ENCODE measurements around the gene EFS.

EFS gene

DNA sequence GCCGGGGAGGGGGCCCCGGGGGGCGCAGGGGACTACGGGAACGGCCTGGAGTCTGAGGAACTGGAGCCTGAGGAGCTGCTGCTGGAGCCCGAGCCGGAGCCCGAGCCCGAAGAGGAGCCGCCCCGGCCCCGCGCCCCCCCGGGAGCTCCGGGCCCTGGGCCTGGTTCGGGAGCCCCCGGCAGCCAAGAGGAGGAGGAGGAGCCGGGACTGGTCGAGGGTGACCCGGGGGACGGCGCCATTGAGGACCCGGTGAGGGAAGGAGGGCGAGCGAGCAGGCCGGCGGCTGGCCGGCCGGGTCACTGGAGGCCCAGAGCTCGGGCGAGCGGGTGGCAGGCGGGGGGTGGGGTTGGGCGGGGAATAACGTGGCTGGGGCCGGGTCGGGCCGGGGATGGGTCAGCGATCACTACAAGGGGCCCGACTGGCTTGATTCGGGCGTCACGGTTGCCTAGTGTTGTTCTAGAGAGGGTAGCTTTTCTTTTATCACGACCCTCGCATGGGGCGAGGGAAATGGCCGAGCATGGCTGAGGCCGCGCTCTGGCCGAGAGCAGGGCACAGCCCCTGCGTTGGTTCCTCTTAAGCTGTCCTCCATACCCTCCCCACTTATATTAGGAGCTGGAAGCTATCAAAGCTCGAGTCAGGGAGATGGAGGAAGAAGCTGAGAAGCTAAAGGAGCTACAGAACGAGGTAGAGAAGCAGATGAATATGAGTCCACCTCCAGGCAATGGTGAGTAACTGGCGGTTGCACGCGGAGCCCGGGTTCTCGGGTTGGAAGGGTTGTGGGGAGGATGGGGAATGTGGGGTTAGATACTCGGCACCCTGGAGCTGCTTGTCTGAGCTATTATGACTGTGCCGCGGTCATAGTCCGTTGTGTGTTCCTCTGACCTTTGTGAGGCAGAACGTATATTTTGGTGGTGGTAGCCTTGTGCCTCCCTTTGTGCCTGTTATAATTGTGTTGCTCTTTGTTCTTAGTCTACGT lies 43.1 kb downstream of the EFS start:
- H3K4me1 ChIP-seq (ENCODE audit: control insufficient read depth, insufficient read depth, low read length), result peaks cover 15% of the 10 kb centered on the region
- no peaks in the 10 kb centered on the region for H3K9me3 ChIP-seq (ENCODE audit: control insufficient read depth, insufficient read depth, low read depth, low read length)
- peak overlapping the region; percentile 97 for H3K4me3 ChIP-seq (ENCODE audit: low read depth, low read length)
- peaks cover 28 to 41% of the 10 kb centered on the region in 2 experiments for H3K36me3 ChIP-seq (ENCODE audit: control insufficient read depth in 2 of 2, insufficient read depth in 1 of 2, low read length in 2 of 2)
- ChIA-PET CTCF (interaction anchor here (0.6 to 2.5 kb wide), 10 partner anchors 12 to 310 kb away, joined by 3 to 14 read pairs (median 4); partner anchors contain the start of gene SLC22A17), POLR2A (interaction anchor here (0.5 to 7.9 kb wide), 24 partner anchors 9 to 867 kb away, joined by 3 to 170 read pairs (median 4); partner anchors contain the start of genes ACIN1, BCL2L2, C14orf119 and HOMEZ)
- H3K27ac ChIP-seq (ENCODE audit: extremely low read depth, low read depth, low read length), result peak overlapping the region; percentile 92
- TF ChIP-seq ZNF132 (tag by site-specific recombination; IDR thresholded peaks at IDR 0.05; ENCODE audit: borderline replicate concordance), result no peak
- no peak for TF ChIP-seq WT1 (tag by site-specific recombination; IDR thresholded peaks at IDR 0.05)
- no peak for TF ChIP-seq ZNF16 (tag by site-specific recombination; IDR thresholded peaks at IDR 0.05; ENCODE audit: low read depth)
- TF ChIP-seq, protein P1, sequence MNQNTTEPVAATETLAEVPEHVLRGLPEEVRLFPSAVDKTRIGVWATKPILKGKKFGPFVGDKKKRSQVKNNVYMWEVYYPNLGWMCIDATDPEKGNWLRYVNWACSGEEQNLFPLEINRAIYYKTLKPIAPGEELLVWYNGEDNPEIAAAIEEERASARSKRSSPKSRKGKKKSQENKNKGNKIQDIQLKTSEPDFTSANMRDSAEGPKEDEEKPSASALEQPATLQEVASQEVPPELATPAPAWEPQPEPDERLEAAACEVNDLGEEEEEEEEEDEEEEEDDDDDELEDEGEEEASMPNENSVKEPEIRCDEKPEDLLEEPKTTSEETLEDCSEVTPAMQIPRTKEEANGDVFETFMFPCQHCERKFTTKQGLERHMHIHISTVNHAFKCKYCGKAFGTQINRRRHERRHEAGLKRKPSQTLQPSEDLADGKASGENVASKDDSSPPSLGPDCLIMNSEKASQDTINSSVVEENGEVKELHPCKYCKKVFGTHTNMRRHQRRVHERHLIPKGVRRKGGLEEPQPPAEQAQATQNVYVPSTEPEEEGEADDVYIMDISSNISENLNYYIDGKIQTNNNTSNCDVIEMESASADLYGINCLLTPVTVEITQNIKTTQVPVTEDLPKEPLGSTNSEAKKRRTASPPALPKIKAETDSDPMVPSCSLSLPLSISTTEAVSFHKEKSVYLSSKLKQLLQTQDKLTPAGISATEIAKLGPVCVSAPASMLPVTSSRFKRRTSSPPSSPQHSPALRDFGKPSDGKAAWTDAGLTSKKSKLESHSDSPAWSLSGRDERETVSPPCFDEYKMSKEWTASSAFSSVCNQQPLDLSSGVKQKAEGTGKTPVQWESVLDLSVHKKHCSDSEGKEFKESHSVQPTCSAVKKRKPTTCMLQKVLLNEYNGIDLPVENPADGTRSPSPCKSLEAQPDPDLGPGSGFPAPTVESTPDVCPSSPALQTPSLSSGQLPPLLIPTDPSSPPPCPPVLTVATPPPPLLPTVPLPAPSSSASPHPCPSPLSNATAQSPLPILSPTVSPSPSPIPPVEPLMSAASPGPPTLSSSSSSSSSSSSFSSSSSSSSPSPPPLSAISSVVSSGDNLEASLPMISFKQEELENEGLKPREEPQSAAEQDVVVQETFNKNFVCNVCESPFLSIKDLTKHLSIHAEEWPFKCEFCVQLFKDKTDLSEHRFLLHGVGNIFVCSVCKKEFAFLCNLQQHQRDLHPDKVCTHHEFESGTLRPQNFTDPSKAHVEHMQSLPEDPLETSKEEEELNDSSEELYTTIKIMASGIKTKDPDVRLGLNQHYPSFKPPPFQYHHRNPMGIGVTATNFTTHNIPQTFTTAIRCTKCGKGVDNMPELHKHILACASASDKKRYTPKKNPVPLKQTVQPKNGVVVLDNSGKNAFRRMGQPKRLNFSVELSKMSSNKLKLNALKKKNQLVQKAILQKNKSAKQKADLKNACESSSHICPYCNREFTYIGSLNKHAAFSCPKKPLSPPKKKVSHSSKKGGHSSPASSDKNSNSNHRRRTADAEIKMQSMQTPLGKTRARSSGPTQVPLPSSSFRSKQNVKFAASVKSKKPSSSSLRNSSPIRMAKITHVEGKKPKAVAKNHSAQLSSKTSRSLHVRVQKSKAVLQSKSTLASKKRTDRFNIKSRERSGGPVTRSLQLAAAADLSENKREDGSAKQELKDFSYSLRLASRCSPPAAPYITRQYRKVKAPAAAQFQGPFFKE (tag by site-specific recombination; IDR thresholded peaks at IDR 0.05; ENCODE audit: borderline replicate concordance), result no peak
- TF ChIP-seq ZNF354C (tag by site-specific recombination; IDR thresholded peaks at IDR 0.05; ENCODE audit: borderline replicate concordance, low read depth), result no peak
- no peak for TF ChIP-seq MYNN (tag by site-specific recombination; IDR thresholded peaks at IDR 0.05; ENCODE audit: borderline replicate concordance)
- no peak for TF ChIP-seq ZNF169 (tag by site-specific recombination; IDR thresholded peaks at IDR 0.05)
- TF ChIP-seq, protein P2, sequence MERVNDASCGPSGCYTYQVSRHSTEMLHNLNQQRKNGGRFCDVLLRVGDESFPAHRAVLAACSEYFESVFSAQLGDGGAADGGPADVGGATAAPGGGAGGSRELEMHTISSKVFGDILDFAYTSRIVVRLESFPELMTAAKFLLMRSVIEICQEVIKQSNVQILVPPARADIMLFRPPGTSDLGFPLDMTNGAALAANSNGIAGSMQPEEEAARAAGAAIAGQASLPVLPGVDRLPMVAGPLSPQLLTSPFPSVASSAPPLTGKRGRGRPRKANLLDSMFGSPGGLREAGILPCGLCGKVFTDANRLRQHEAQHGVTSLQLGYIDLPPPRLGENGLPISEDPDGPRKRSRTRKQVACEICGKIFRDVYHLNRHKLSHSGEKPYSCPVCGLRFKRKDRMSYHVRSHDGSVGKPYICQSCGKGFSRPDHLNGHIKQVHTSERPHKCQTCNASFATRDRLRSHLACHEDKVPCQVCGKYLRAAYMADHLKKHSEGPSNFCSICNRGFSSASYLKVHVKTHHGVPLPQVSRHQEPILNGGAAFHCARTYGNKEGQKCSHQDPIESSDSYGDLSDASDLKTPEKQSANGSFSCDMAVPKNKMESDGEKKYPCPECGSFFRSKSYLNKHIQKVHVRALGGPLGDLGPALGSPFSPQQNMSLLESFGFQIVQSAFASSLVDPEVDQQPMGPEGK (tag by site-specific recombination; IDR thresholded peaks at IDR 0.05), result peak; percentile 28; the same call in 1 of the 2 replicates
- no peak for TF ChIP-seq ZFP37 (tag by site-specific recombination; IDR thresholded peaks at IDR 0.05)
- TF ChIP-seq ZSCAN23 (tag by site-specific recombination; IDR thresholded peaks at IDR 0.05), result no peak
- TF ChIP-seq KLF8 (tag by site-specific recombination; IDR thresholded peaks at IDR 0.05), result no peak
- TF ChIP-seq ZNF266 (tag by site-specific recombination; IDR thresholded peaks at IDR 0.05; ENCODE audit: low read depth), result no peak
- TF ChIP-seq GLIS2 (tag by site-specific recombination; IDR thresholded peaks at IDR 0.05), result peak; percentile 46; the same call in 1 of the 2 replicates
- no peak for TF ChIP-seq ZNF416 (tag by site-specific recombination; IDR thresholded peaks at IDR 0.05)
- TF ChIP-seq, protein P3, sequence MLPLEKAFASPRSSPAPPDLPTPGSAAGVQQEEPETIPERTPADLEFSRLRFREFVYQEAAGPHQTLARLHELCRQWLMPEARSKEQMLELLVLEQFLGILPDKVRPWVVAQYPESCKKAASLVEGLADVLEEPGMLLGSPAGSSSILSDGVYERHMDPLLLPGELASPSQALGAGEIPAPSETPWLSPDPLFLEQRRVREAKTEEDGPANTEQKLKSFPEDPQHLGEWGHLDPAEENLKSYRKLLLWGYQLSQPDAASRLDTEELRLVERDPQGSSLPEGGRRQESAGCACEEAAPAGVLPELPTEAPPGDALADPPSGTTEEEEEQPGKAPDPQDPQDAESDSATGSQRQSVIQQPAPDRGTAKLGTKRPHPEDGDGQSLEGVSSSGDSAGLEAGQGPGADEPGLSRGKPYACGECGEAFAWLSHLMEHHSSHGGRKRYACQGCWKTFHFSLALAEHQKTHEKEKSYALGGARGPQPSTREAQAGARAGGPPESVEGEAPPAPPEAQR (tag by site-specific recombination; IDR thresholded peaks at IDR 0.05), result no peak
- TF ChIP-seq, protein P4, sequence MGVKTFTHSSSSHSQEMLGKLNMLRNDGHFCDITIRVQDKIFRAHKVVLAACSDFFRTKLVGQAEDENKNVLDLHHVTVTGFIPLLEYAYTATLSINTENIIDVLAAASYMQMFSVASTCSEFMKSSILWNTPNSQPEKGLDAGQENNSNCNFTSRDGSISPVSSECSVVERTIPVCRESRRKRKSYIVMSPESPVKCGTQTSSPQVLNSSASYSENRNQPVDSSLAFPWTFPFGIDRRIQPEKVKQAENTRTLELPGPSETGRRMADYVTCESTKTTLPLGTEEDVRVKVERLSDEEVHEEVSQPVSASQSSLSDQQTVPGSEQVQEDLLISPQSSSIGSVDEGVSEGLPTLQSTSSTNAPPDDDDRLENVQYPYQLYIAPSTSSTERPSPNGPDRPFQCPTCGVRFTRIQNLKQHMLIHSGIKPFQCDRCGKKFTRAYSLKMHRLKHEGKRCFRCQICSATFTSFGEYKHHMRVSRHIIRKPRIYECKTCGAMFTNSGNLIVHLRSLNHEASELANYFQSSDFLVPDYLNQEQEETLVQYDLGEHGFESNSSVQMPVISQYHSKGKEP (tag by site-specific recombination; IDR thresholded peaks at IDR 0.05), result no peak
- TF ChIP-seq ZIC2 (tag by site-specific recombination; IDR thresholded peaks at IDR 0.05), result no peak
- TF ChIP-seq ZNF174 (tag by site-specific recombination; IDR thresholded peaks at IDR 0.05), result no peak
- no peak for TF ChIP-seq ZSCAN16 (tag by site-specific recombination; IDR thresholded peaks at IDR 0.05)
- no peak for TF ChIP-seq ZNF549 (tag by site-specific recombination; IDR thresholded peaks at IDR 0.05)
- no peak for TF ChIP-seq ZNF202 (tag by site-specific recombination; IDR thresholded peaks at IDR 0.05; ENCODE audit: borderline replicate concordance)
- no peak for TF ChIP-seq TCF7L2 (IDR thresholded peaks at IDR 0.05; ENCODE audit: borderline replicate concordance, low read depth, low read length)
- no peak for TF ChIP-seq ZBTB17 (tag by site-specific recombination; IDR thresholded peaks at IDR 0.05)
- TF ChIP-seq ZFP3 (tag by site-specific recombination; IDR thresholded peaks at IDR 0.05; ENCODE audit: low read depth), result no peak
- no peak for TF ChIP-seq ZXDB (tag by site-specific recombination; IDR thresholded peaks at IDR 0.05)
- no peak for TF ChIP-seq ZNF404 (tag by site-specific recombination; IDR thresholded peaks at IDR 0.05)
